Heart right ventricle (tissue), 16 donors: Measurements from ENCODE around the gene USP40. TPM values are rescaled to one million over a fixed set of nuclear protein-coding genes. Genes with fewer than 3 reads are reported as not detected.

Source experiments
- ATAC-seq, 8 donors: fragments of 200-7000 bp; cut with Tn5 transposase; one replicate each; pipeline ENCODE4 v1.9.1; 2020; ENCODE audit warnings: mild to moderate bottlenecking in 8 of 8, moderate library complexity in 8 of 8, moderate number of reproducible peaks in 1 of 8
- DNase-seq, 2 donors: peaks; one replicate each; pipeline ENCODE4 v3.0.0-alpha.2; 2020
- H3K27ac ChIP-seq, 10 donors: fragments of 200-600 bp; sonication (generic) in 2 of 10; one replicate each; pipeline versions ENCODE4 v1.5.0 to v1.8.0; 2020 to 2022; ENCODE audit warnings: mild to moderate bottlenecking in 3 of 10
- H3K27me3 ChIP-seq, 7 donors: fragments of 200-600 bp; one replicate each; pipeline ENCODE4 v1.8.0; 2021 to 2022; ENCODE audit warnings: mild to moderate bottlenecking in 2 of 7
- H3K36me3 ChIP-seq, 9 donors: fragments of 200-600 bp; sonication (generic) in 1 of 9; one replicate each; pipeline versions ENCODE4 v1.5.0 to v1.8.0; 2020 to 2022; ENCODE audit warnings: mild to moderate bottlenecking in 2 of 9
- H3K4me1 ChIP-seq, 9 donors: fragments of 200-600 bp; sonication (generic) in 1 of 9; one replicate each; pipeline versions ENCODE4 v1.5.0 to v1.8.0; 2020 to 2022; ENCODE audit warnings: mild to moderate bottlenecking in 4 of 9
- H3K4me3 ChIP-seq, 10 donors: fragments of 200-600 bp; sonication (generic) in 2 of 10; one replicate each; pipeline versions ENCODE4 v1.5.0 to v1.8.0; 2020 to 2022; ENCODE audit warnings: mild to moderate bottlenecking in 7 of 10, moderate library complexity in 2 of 10
- H3K9me3 ChIP-seq, 11 donors: fragments of 200-600 bp in 10 of 11; sonication (generic) in 2 of 11; one replicate each; pipeline versions ENCODE4 v1.5.0 to v1.8.0; 2013 to 2022; ENCODE audit warnings: mild to moderate bottlenecking in 2 of 11, control low read depth in 1 of 11, moderate library complexity in 1 of 11
- CTCF ChIP-seq, 9 donors: fragments of 200-600 bp; sonication (generic) in 2 of 9; IDR thresholded peaks; one replicate each; pipeline versions ENCODE4 v1.5.0 to v1.8.0; 2021 to 2022; ENCODE audit warnings: antibody characterized with exemption in 9 of 9, mild to moderate bottlenecking in 5 of 9, moderate library complexity in 1 of 9
- WGBS, 2 donors: extraction: QIAGEN DNeasy Blood & Tissue Kit; methylation state at CpG; one replicate each; pipeline ENCODE4 v1.1.7; 2013; ENCODE audit warnings: inconsistent platforms in 1 of 2; 5-methylcytosine and 5-hydroxymethylcytosine counted together
- intact Hi-C, 10 donors: fragments of 100-400 bp; cut with DNase I; formaldehyde crosslinking; loops; one replicate each; pipeline versions ENCODE4 v1.11.1 to v1.14.2; 2022
- polyA plus RNA-seq, 2 donors: library from polyadenylated mRNA; stranded (reverse); fragments of 200-250 nt; gene quantifications; one replicate each; pipeline ENCODE4 v1.2.3, GENCODE V29; 2013
- total RNA-seq, 10 donors: library from RNA; stranded (reverse); fragmentation: NEBNext Ultra II Directional in 3 of 10; extraction: Animal tissue kit (Norgen Biotek cat#: 25700) in 3 of 10; gene quantifications; one replicate each; pipeline versions ENCODE4 v1.2.1 to v1.2.4, GENCODE V29; 2021 to 2023
- donor health status: Arrhythmogenic right ventricular cardiomyopathy.
- donor health status: ischemic (EF 13 %, LVEDD 7.1; RV severe dilation, severe dysfunction).
- donor health status: healthy with polysubstance abuse.
- donor health status: DM: no; HTN: yes; CAD: no.
- donor health status: DM: no; HTN: no; CAD: no.
- donor health status: ischemic (EF 25% LVEDD 6.9; RV normal size, moderate dysfunction).
- donor health status: ischemic (EF 25% LVEDD 5.7; RV mildly dilated, moderate dysfunction).
- donor health status: healthy.
- donor health status: DM: yes; HTN: yes; CAD: no.
- donor health status: Ischemic cardiomyopathy.
- donor health status: ischemic (EF 35%, LVEDD 5.7; RV mildly dilated, moderate dysfunction).
- donor health status: nonischemic (EF 11% LVEDD 7.7; RV severe dilation, severe dysfunction).
- donor health status: DM: yes; HTN: yes; CAD: no.
- donor health status: PGD.
- donor health status: ischemic (EF 29% LVEDD 5.4; RV normal size, mild dysfunction).
- donor health status: nonischemic (EF 23%, LVEDD 6.1; RV moderate dilation, normal function).

The USP40 gene
- total and polyA plus RNA-seq, 12 donors: 9.1 to 32.8 (median 16.1) TPM

DNA sequence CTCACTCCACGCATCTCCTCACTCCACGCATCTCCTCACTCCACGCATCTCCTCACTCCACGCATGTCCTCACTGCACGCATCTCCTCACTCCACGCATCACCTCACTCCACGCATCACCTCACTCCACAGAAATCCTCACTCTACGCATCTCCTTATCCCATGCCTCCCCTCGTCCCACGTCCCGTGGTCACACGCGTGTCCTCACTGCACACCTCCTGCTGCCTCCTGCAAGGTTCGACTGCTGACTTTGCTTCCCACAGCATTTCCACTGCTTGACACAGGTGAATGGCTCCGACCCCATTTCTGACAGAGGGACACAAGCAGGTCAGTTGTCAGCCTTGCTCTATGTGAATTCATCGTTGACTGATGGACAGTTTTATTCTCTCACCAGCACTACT is 103.0 kb downstream of the USP40 start:
- ATAC-seq (no peak), DNase-seq (no peak)
- TF ChIP-seq CTCF (IDR thresholded peaks at IDR 0.05): no peak
- Histone ChIP-seq H3K27ac (no peak overlapping the region), H3K4me3 (no peak overlapping the region), H3K9me3 (no peaks in the 10 kb centered on the region), H3K27me3 (no peaks in the 10 kb centered on the region), H3K36me3 (peaks cover 5 to 99% (median 85%) of the 10 kb centered on the region in 9 donors), H3K4me1 (peaks cover 0 to 3% (median 0%) of the 10 kb centered on the region in 9 donors)
- WGBS, 2 donors: 89 to 97% methylated on average over 16 of the region's 16 CpGs
- intact Hi-C loops: no loop called here

- Histone ChIP-seq H3K9me3 (no peaks in the 10 kb centered on the region), H3K4me1 (no peaks in the 10 kb centered on the region), H3K36me3 (peaks cover 5 to 99% (median 85%) of the 10 kb centered on the region in 9 donors), H3K27ac (no peak overlapping the region), H3K4me3 (no peak overlapping the region), H3K27me3 (no peaks in the 10 kb centered on the region)
- intact Hi-C loops: no loop called here
- no peak for TF ChIP-seq CTCF (IDR thresholded peaks at IDR 0.05)
- ATAC-seq (no peak), DNase-seq (no peak)
- WGBS, 2 donors: 93 to 96% methylated on average over 21 of the region's 21 CpGs
These were observed 103.6 kb downstream of the USP40 start for GRCh38 chr2:233462826-233463470.

GRCh38 chr2:233462202-233462785 is 104.3 kb downstream of the USP40 start:
- Histone ChIP-seq H3K4me3 (no peak overlapping the region), H3K9me3 (no peaks in the 10 kb centered on the region), H3K36me3 (peaks cover 5 to 99% (median 86%) of the 10 kb centered on the region in 9 donors), H3K27ac (no peak overlapping the region), H3K4me1 (no peaks in the 10 kb centered on the region), H3K27me3 (no peaks in the 10 kb centered on the region)
- intact Hi-C loops: no loop called here
- ATAC-seq (no peak), DNase-seq (no peak)
- WGBS, 2 donors: 93 to 95% methylated on average over 25 of the region's 25 CpGs
- no peak for TF ChIP-seq CTCF (IDR thresholded peaks at IDR 0.05)

DNA sequence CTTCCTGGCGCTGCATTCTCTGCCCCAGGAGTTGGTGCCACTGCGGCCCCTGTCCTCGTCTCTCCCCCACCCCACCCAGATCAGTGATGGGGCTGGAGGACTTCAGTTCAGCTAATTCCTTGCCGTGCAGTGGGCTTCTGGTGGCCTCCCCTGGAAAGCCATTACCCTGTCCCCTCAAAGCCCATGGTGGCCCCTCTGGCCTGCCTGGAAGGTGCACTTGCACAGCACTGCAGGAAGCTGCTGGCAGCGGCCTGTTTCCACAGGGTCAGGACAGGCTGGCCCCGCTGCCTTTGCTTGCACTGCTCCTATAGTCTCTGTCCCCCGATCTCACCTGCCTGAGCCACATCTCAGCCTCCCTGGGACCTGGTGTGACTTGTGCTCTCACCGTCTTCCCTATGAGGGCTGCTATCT is 105.1 kb downstream of the USP40 start:
- ATAC-seq (peak in 4 of 8 donors; percentile 4 to 22 (median 14)), DNase-seq (no peak)
- H3K27me3 ChIP-seq: no peaks in the 10 kb centered on the region
- intact Hi-C loops: no loop called here
- H3K4me1 ChIP-seq: no peaks in the 10 kb centered on the region
- WGBS, 2 donors: 81 to 89% methylated on average over 8 of the region's 8 CpGs
- H3K36me3 ChIP-seq: peaks cover 5 to 99% (median 85%) of the 10 kb centered on the region in 9 donors
- TF ChIP-seq CTCF (IDR thresholded peaks at IDR 0.05): no peak
- no peak overlapping the region for H3K27ac ChIP-seq
- no peaks in the 10 kb centered on the region for H3K9me3 ChIP-seq
- H3K4me3 ChIP-seq: no peak overlapping the region
